Measurements from ENCODE around the gene KIAA1671. TPM values are rescaled to one million over a fixed set of nuclear protein-coding genes. Genes with fewer than 3 reads are reported as not detected.

KIAA1671 gene
- total RNA-seq, 1 donor from 2014 or later: 8.3 TPM

GRCh38 chr22:25039754-25040153 lies 87.2 kb downstream of the KIAA1671 start:
- Mint-ChIP-seq H3K9me3 (ENCODE audit: unreplicated experiment) (no peaks in the 10 kb centered on the region), H3K4me1 (ENCODE audit: unreplicated experiment) (no peaks in the 10 kb centered on the region)
- DNase-seq (ENCODE audit: extremely low spot score, unreplicated experiment): no peak

DNA sequence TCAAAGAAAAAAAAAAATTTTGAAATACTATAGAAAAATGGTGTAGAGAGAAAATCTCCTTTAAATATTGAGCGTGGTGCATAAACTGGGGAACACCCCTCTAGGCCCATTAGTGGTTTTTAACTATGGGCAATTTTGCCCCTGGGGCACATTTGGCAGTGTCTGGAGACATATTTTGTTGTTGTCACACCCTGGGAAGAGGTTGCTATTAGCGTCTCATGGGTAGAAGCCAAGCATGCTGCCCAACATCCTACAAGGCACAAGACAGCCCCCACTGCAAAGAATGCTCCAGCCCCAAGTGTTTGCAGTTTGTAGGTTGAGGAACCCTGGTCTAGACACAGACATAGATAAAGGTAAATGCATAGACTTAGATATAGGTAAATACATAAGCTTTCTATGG lies 92.6 kb downstream of the KIAA1671 start:
- no peaks in the 10 kb centered on the region for H3K36me3 Mint-ChIP-seq (ENCODE audit: unreplicated experiment)
- H3K4me1 Mint-ChIP-seq (ENCODE audit: unreplicated experiment): no peaks in the 10 kb centered on the region
- no peaks in the 10 kb centered on the region for H3K9me3 Mint-ChIP-seq (ENCODE audit: unreplicated experiment)
- peaks cover 3% of the 10 kb centered on the region for H3K27me3 Mint-ChIP-seq (ENCODE audit: unreplicated experiment)
- DNase-seq (ENCODE audit: extremely low spot score, unreplicated experiment): no peak
- TF ChIP-seq CTCF (IDR thresholded peaks at IDR 0.05): no peak
- no peak overlapping the region for H3K27ac Mint-ChIP-seq (ENCODE audit: unreplicated experiment)
- no peak overlapping the region for H3K4me3 Mint-ChIP-seq (ENCODE audit: unreplicated experiment)

More at GRCh38 chr22:25039754-25040153, 87.2 kb downstream of the KIAA1671 start:
- Mint-ChIP-seq H3K27me3 (ENCODE audit: unreplicated experiment) (no peaks in the 10 kb centered on the region), H3K36me3 (ENCODE audit: unreplicated experiment) (peaks cover 3% of the 10 kb centered on the region), H3K4me3 (ENCODE audit: unreplicated experiment) (no peak overlapping the region), H3K27ac (ENCODE audit: unreplicated experiment) (no peak overlapping the region)
- no peak for TF ChIP-seq CTCF (IDR thresholded peaks at IDR 0.05)

DNA sequence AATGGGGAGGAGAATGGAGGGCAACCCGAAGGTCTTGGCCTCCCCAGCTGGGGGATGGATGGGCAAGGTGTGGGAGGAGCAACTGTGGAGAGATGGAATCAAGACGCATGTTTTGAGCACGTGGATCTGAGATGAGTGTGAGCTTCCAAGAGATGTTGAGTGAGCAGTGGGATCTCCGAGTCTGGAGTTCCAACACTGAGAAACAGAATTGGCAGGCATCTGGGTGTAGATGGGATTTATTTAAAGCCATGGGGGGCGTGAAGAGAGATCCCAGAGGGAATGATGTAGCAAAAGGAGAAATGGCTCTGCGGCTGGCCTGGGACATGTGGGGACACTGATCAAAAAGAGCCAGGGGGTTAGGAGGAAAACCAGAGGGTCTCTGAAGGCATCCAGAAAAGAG lies 95.6 kb downstream of the KIAA1671 start:
- no peak overlapping the region for H3K27ac Mint-ChIP-seq (ENCODE audit: unreplicated experiment)
- DNase-seq (ENCODE audit: extremely low spot score, unreplicated experiment): no peak
- H3K36me3 Mint-ChIP-seq (ENCODE audit: unreplicated experiment): no peaks in the 10 kb centered on the region
- H3K4me3 Mint-ChIP-seq (ENCODE audit: unreplicated experiment): no peak overlapping the region
- H3K9me3 Mint-ChIP-seq (ENCODE audit: unreplicated experiment): no peaks in the 10 kb centered on the region
- H3K4me1 Mint-ChIP-seq (ENCODE audit: unreplicated experiment): peaks cover 4% of the 10 kb centered on the region
- H3K27me3 Mint-ChIP-seq (ENCODE audit: unreplicated experiment): peaks cover 3% of the 10 kb centered on the region
- no peak for TF ChIP-seq CTCF (IDR thresholded peaks at IDR 0.05)

- H3K4me1 Mint-ChIP-seq (ENCODE audit: unreplicated experiment): peaks cover 7% of the 10 kb centered on the region
Observed at GRCh38 chr22:25048659-25049647, 96.4 kb downstream of the KIAA1671 start.

More at GRCh38 chr22:25048659-25049647, 96.4 kb downstream of the KIAA1671 start:
- Mint-ChIP-seq H3K9me3 (ENCODE audit: unreplicated experiment) (no peaks in the 10 kb centered on the region), H3K4me3 (ENCODE audit: unreplicated experiment) (no peak overlapping the region), H3K27ac (ENCODE audit: unreplicated experiment) (no peak overlapping the region), H3K27me3 (ENCODE audit: unreplicated experiment) (peaks cover 3% of the 10 kb centered on the region), H3K36me3 (ENCODE audit: unreplicated experiment) (no peaks in the 10 kb centered on the region)
- peak; percentile 95 for TF ChIP-seq CTCF (IDR thresholded peaks at IDR 0.05)
- DNase-seq (ENCODE audit: extremely low spot score, unreplicated experiment): no peak
